GM18517 (cell line): ENCODE results near the gene SEMA3G.

Experiments used
- ATAC-seq: cut with Tn5 transposase; IDR thresholded peaks from one replicate; pipeline ENCODE4 v1.9.1; 2021; ENCODE audit warnings: mild to moderate bottlenecking, moderate library complexity; ENCODE audit not compliant: unreplicated experiment

The SEMA3G gene

GRCh38 chr3:52454250-52454937 lies 9.5 kb upstream of the SEMA3G start:
- no peak for ATAC-seq

- no peak for ATAC-seq
These were observed 8.8 kb upstream of the SEMA3G start, which contains the start of gene TNNC1 for GRCh38 chr3:52453496-52454249. Gene TNNC1, minus strand, starts transcription at chr3:52454041. Its CDS starts 26 bp downstream, at chr3:52454015.

- no peak for ATAC-seq
These were observed 7.8 kb upstream of the SEMA3G start for GRCh38 chr3:52452570-52453221.

GRCh38 chr3:52452126-52452525 lies 7.2 kb upstream of the SEMA3G start:
- no peak for ATAC-seq

- ATAC-seq: no peak
These were observed 6.6 kb upstream of the SEMA3G start for GRCh38 chr3:52451237-52452083.

GRCh38 chr3:52450489-52451236 lies 5.8 kb upstream of the SEMA3G start:
- no peak for ATAC-seq

GRCh38 chr3:52447512-52448355 lies 2.8 kb upstream of the SEMA3G start:
- no peak for ATAC-seq

GRCh38 chr3:52446631-52447511 lies 2.0 kb upstream of the SEMA3G start:
- ATAC-seq: no peak

- no peak for ATAC-seq
These were observed 1.1 kb upstream of the SEMA3G start for GRCh38 chr3:52446042-52446441.

- no peak for ATAC-seq
These were observed 864 bp downstream of the SEMA3G start for GRCh38 chr3:52443791-52444687.

GRCh38 chr3:52443268-52443610 lies 1.7 kb downstream of the SEMA3G start:
- ATAC-seq: no peak

- no peak for ATAC-seq
These were observed 2.3 kb downstream of the SEMA3G start for GRCh38 chr3:52442409-52443267.

GRCh38 chr3:52441772-52442332 lies 3.1 kb downstream of the SEMA3G start:
- ATAC-seq: no peak

GRCh38 chr3:52441091-52441771 lies 3.7 kb downstream of the SEMA3G start:
- no peak for ATAC-seq

- no peak for ATAC-seq
These were observed 4.2 kb downstream of the SEMA3G start for GRCh38 chr3:52440671-52441070.

GRCh38 chr3:52440249-52440551 lies 4.7 kb downstream of the SEMA3G start:
- no peak for ATAC-seq
